ENCODE results near the gene DOCK2. TPM values are rescaled to one million over a fixed set of nuclear protein-coding genes. Genes with fewer than 3 reads are reported as not detected.

DOCK2 gene
- total and polyA plus RNA-seq, 2 donors from 2014 or later = 1.0 to 42.0 TPM

DNA sequence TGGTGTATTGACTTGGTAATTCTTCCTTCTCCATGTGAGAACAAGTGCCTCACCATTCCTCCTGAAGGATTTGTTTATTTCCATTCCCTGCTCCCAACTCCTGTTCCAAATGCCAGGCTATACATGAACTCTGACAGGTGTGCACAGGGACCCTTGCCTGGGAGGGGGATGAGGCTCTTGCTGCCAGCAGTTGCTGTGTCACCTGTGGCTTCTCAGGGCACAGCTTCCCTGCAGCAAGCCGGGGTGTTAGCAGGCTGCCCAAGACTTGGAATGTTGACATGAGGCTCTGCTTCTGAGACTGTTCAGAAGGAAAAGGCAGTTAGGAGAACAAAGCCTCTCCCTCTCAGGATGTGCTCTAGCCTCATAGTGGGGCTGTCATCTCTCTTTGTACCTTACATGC, 131.3 kb downstream of the DOCK2 start:
- no peaks in the 10 kb centered on the region for H3K9me3 ChIP-seq (ENCODE audit: control insufficient read depth in 2 of 3, insufficient read depth in 1 of 3, low read length in 3 of 3)
- H3K27ac ChIP-seq (ENCODE audit: low read depth in 2 of 2, low read length in 2 of 2) = no peak overlapping the region
- no peak for DNase-seq
- no peaks in the 10 kb centered on the region for H3K36me3 ChIP-seq (ENCODE audit: control insufficient read depth in 2 of 3, insufficient read depth in 3 of 3, low read length in 3 of 3)
- no peak for FAIRE-seq
- no peak overlapping the region for H3K9ac ChIP-seq (ENCODE audit: low read length in 3 of 3)
- H3K27me3 ChIP-seq (ENCODE audit: control insufficient read depth, insufficient read depth, low read length) = no peaks in the 10 kb centered on the region
- H3K4me1 ChIP-seq (ENCODE audit: control insufficient read depth in 2 of 3, insufficient read depth in 2 of 3, low read depth in 1 of 3, low read length in 3 of 3) = no peaks in the 10 kb centered on the region
- no peak overlapping the region for H3K4me3 ChIP-seq (ENCODE audit: low read length in 3 of 3)
- intact Hi-C loops (cut with DNase I) = no loop called here
- TF ChIP-seq, protein P1, sequence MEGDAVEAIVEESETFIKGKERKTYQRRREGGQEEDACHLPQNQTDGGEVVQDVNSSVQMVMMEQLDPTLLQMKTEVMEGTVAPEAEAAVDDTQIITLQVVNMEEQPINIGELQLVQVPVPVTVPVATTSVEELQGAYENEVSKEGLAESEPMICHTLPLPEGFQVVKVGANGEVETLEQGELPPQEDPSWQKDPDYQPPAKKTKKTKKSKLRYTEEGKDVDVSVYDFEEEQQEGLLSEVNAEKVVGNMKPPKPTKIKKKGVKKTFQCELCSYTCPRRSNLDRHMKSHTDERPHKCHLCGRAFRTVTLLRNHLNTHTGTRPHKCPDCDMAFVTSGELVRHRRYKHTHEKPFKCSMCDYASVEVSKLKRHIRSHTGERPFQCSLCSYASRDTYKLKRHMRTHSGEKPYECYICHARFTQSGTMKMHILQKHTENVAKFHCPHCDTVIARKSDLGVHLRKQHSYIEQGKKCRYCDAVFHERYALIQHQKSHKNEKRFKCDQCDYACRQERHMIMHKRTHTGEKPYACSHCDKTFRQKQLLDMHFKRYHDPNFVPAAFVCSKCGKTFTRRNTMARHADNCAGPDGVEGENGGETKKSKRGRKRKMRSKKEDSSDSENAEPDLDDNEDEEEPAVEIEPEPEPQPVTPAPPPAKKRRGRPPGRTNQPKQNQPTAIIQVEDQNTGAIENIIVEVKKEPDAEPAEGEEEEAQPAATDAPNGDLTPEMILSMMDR (IDR thresholded peaks at IDR 0.05; ENCODE audit: borderline replicate concordance, extremely low read depth, insufficient read depth) = no peak

DNA sequence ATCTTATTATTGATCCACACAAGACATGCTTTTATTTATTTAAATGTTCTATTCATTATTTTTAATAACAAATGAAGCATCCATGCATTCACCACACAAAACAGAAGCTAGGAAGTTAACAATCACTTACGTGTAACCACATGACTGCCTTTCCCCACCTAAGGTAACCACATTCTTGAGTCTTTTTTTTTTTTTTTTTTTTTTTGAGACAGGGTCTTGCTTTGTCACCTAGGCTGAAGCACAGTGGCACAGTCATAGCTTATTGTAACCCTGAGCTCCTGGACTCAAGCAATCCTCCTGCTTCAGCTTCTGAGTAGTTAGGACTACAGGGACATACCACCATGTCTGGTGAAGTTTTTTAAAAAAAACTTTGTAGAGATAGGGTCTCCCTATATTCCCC, 133.0 kb downstream of the DOCK2 start:
- DNase-seq = no peak
- TF ChIP-seq, protein P1 (IDR thresholded peaks at IDR 0.05; ENCODE audit: borderline replicate concordance, extremely low read depth, insufficient read depth) = no peak
- intact Hi-C loops (cut with DNase I) = no loop called here
- FAIRE-seq = no peak
- Histone ChIP-seq H3K4me1 (ENCODE audit: control insufficient read depth in 2 of 3, insufficient read depth in 2 of 3, low read depth in 1 of 3, low read length in 3 of 3) (no peaks in the 10 kb centered on the region), H3K36me3 (ENCODE audit: control insufficient read depth in 2 of 3, insufficient read depth in 3 of 3, low read length in 3 of 3) (no peaks in the 10 kb centered on the region), H3K4me3 (ENCODE audit: low read length in 3 of 3) (no peak overlapping the region), H3K9ac (ENCODE audit: low read length in 3 of 3) (no peak overlapping the region), H3K27ac (ENCODE audit: low read depth in 2 of 2, low read length in 2 of 2) (no peak overlapping the region), H3K9me3 (ENCODE audit: control insufficient read depth in 2 of 3, insufficient read depth in 1 of 3, low read length in 3 of 3) (no peaks in the 10 kb centered on the region), H3K27me3 (ENCODE audit: control insufficient read depth, insufficient read depth, low read length) (no peaks in the 10 kb centered on the region)

DNA sequence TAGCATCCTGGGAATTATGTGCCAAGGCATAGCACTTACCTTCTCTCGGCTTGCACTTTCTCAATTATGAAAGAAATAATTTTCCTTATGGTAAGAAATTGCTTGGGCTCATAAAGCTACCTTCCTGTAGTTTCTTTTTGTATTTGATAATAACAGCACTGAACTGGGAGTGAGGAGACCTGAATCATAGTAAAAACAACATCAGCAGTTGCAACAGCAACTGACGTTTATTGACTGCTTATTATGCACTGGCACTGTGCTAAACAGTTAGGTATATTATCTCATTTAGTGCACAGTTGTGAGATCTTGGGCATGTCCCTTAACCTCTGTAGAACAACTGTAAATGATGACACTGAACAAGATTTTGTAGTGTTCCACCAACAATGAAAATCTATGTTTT, 135.2 kb downstream of the DOCK2 start:
- no peak for DNase-seq
- no peak overlapping the region for H3K9ac ChIP-seq (ENCODE audit: low read length in 3 of 3)
- TF ChIP-seq, protein P1 (IDR thresholded peaks at IDR 0.05; ENCODE audit: borderline replicate concordance, extremely low read depth, insufficient read depth) = no peak
- no peak for FAIRE-seq
- intact Hi-C loops (cut with DNase I) = no loop called here
- no peak overlapping the region for H3K27ac ChIP-seq (ENCODE audit: low read depth in 2 of 2, low read length in 2 of 2)
- H3K9me3 ChIP-seq (ENCODE audit: control insufficient read depth in 2 of 3, insufficient read depth in 1 of 3, low read length in 3 of 3) = no peaks in the 10 kb centered on the region
- H3K36me3 ChIP-seq (ENCODE audit: control insufficient read depth in 2 of 3, insufficient read depth in 3 of 3, low read length in 3 of 3) = no peaks in the 10 kb centered on the region
- no peaks in the 10 kb centered on the region for H3K27me3 ChIP-seq (ENCODE audit: control insufficient read depth, insufficient read depth, low read length)
- no peaks in the 10 kb centered on the region for H3K4me1 ChIP-seq (ENCODE audit: control insufficient read depth in 2 of 3, insufficient read depth in 2 of 3, low read depth in 1 of 3, low read length in 3 of 3)
- H3K4me3 ChIP-seq (ENCODE audit: low read length in 3 of 3) = no peak overlapping the region

DNA sequence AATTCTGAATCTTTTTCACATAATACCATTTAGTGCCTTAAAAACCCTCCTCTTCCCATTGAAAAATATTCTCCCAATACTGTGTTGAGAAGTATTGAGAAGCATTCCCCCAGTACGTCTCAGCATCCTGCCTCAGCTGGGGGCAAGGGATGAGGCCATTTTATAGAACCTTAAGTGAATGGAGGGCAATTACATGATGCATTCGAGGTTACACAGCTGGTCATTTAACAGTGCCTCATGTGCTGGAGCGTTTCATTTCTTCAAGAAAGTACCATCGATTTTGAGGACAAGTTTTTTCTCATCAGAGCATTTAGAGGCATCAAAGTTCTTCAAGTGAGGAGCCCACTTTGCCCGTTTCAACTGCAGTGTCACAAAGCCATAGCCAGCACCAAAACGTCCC, 135.6 kb downstream of the DOCK2 start:
- Histone ChIP-seq H3K36me3 (ENCODE audit: control insufficient read depth in 2 of 3, insufficient read depth in 3 of 3, low read length in 3 of 3) (no peaks in the 10 kb centered on the region), H3K27me3 (ENCODE audit: control insufficient read depth, insufficient read depth, low read length) (no peaks in the 10 kb centered on the region), H3K4me3 (ENCODE audit: low read length in 3 of 3) (no peak overlapping the region), H3K4me1 (ENCODE audit: control insufficient read depth in 2 of 3, insufficient read depth in 2 of 3, low read depth in 1 of 3, low read length in 3 of 3) (no peaks in the 10 kb centered on the region), H3K9me3 (ENCODE audit: control insufficient read depth in 2 of 3, insufficient read depth in 1 of 3, low read length in 3 of 3) (no peaks in the 10 kb centered on the region), H3K27ac (ENCODE audit: low read depth in 2 of 2, low read length in 2 of 2) (no peak overlapping the region), H3K9ac (ENCODE audit: low read length in 3 of 3) (no peak overlapping the region)
- TF ChIP-seq, protein P1 (IDR thresholded peaks at IDR 0.05; ENCODE audit: borderline replicate concordance, extremely low read depth, insufficient read depth) = no peak
- intact Hi-C loops (cut with DNase I) = no loop called here
- DNase-seq = no peak
- FAIRE-seq = no peak

Data from kidney (tissue), 14 donors.